Measurements from ENCODE around the gene ADORA2A. TPM values are rescaled to one million over a fixed set of nuclear protein-coding genes. Genes with fewer than 3 reads are reported as not detected.

Gene ADORA2A
- total and polyA plus RNA-seq, 2 of the 8 experiments (the other 6 are each of a cell fraction or from before 2014, with no cell fraction given), result 7.1 to 20.3 TPM

- no peak for TF ChIP-seq RXRA (IDR thresholded peaks at IDR 0.05; ENCODE audit: insufficient read depth, low read depth, low read length)
- TF ChIP-seq SIRT6 (IDR thresholded peaks at IDR 0.05; ENCODE audit: low read length), result no peak
Observed at GRCh38 chr22:24431309-24432034, 4.1 kb downstream of the ADORA2A start (continued).
